C4-2B (cell line): ENCODE results near the gene IRF5.

Experiments used
- CTCF ChIP-seq: fragments of 450-650 bp; conservative IDR thresholded peaks from 2 replicates; pipeline ENCODE4 v1.5.1; 2017; ENCODE audit warnings: mild to moderate bottlenecking
- ZFX ChIP-seq: fragments of 450-650 bp; IDR thresholded peaks from 2 replicates; pipeline ENCODE4 v1.6.1; 2017

GRCh38 chr7:128922496-128923410 lies 15.0 kb upstream of the IRF5 start:
- TF ChIP-seq ZFX, result no peak
- TF ChIP-seq CTCF, result no peak
